ENCODE measurements around the gene CADM2. TPM values are rescaled to one million over a fixed set of nuclear protein-coding genes. Genes with fewer than 3 reads are reported as not detected.

The CADM2 gene
- total and polyA plus RNA-seq, 2 experiments from 2014 or later, result 0.09 TPM; not detected in 1

GRCh38 chr3:85303156-85303555, 344.4 kb downstream of the CADM2 start:
- no peaks in the 10 kb centered on the region for H3K9me3 ChIP-seq (ENCODE audit: low read depth)
- H2AFZ ChIP-seq, result no peak overlapping the region
- no peaks in the 10 kb centered on the region for H3K4me1 ChIP-seq (ENCODE audit: insufficient read depth)
- no peaks in the 10 kb centered on the region for H3F3A ChIP-seq (ENCODE audit: insufficient read depth)
- no peaks in the 10 kb centered on the region for H3K9me2 ChIP-seq (ENCODE audit: insufficient read depth)
- no peak overlapping the region for H3K9ac ChIP-seq
- in situ Hi-C loops (cut with MboI), result no loop called here
- no peaks in the 10 kb centered on the region for H4K20me1 ChIP-seq (ENCODE audit: insufficient read depth)
- no peaks in the 10 kb centered on the region for H3K79me2 ChIP-seq (ENCODE audit: insufficient read depth)
- no peaks in the 10 kb centered on the region for H3K27me3 ChIP-seq (replicated peaks; ENCODE audit: insufficient read depth)
- 18 to 20% methylated on average over 4 of the region's 4 CpGs for WGBS, 2 experiments (ENCODE audit: low coverage in 1 of 2, low lambda C conversion rate in 2 of 2, missing lambda C conversion rate in 2 of 2)
- no peaks in the 10 kb centered on the region for H3K36me3 ChIP-seq (ENCODE audit: low read depth)
- DNase-seq, result no peak
- no peak overlapping the region for H3K4me3 ChIP-seq
- no peak overlapping the region for H3K4me2 ChIP-seq (ENCODE audit: unreplicated experiment)
- H3K27ac ChIP-seq, result no peak overlapping the region
- TF ChIP-seq EZH2 (IDR thresholded peaks at IDR 0.05; ENCODE audit: insufficient read depth, poor library complexity, severe bottlenecking), result no peak

- Histone ChIP-seq H3K36me3 (ENCODE audit: low read depth) (no peaks in the 10 kb centered on the region), H3K9ac (no peak overlapping the region), H3K4me3 (no peak overlapping the region), H3K4me2 (ENCODE audit: unreplicated experiment) (no peak overlapping the region), H3K9me3 (ENCODE audit: low read depth) (no peaks in the 10 kb centered on the region), H3K4me1 (ENCODE audit: insufficient read depth) (no peaks in the 10 kb centered on the region), H3K79me2 (ENCODE audit: insufficient read depth) (no peaks in the 10 kb centered on the region), H3K27ac (no peak overlapping the region), H2AFZ (no peak overlapping the region), H3K27me3 (replicated peaks; ENCODE audit: insufficient read depth) (no peaks in the 10 kb centered on the region), H3F3A (ENCODE audit: insufficient read depth) (no peaks in the 10 kb centered on the region), H4K20me1 (ENCODE audit: insufficient read depth) (no peaks in the 10 kb centered on the region), H3K9me2 (ENCODE audit: insufficient read depth) (no peaks in the 10 kb centered on the region)
- TF ChIP-seq EZH2 (IDR thresholded peaks at IDR 0.05; ENCODE audit: insufficient read depth, poor library complexity, severe bottlenecking) (no peak), EZH2phosphoT487 (IDR thresholded peaks at IDR 0.05; ENCODE audit: insufficient read depth, low read depth) (no peak)
- 10 to 11% methylated on average over 3 of the region's 3 CpGs for WGBS, 2 experiments (ENCODE audit: low coverage in 1 of 2, low lambda C conversion rate in 2 of 2, missing lambda C conversion rate in 2 of 2)
- in situ Hi-C loops (cut with MboI), result no loop called here
- DNase-seq, result peak; percentile 8
Observed at GRCh38 chr3:85304360-85304964, 345.7 kb downstream of the CADM2 start.

- no peak overlapping the region for H3K9ac ChIP-seq
- no peaks in the 10 kb centered on the region for H3K27me3 ChIP-seq (replicated peaks; ENCODE audit: insufficient read depth)
- TF ChIP-seq EZH2 (IDR thresholded peaks at IDR 0.05; ENCODE audit: insufficient read depth, poor library complexity, severe bottlenecking), result no peak
- TF ChIP-seq EZH2phosphoT487 (IDR thresholded peaks at IDR 0.05; ENCODE audit: insufficient read depth, low read depth), result no peak
- no peaks in the 10 kb centered on the region for H3K9me2 ChIP-seq (ENCODE audit: insufficient read depth)
- no peaks in the 10 kb centered on the region for H4K20me1 ChIP-seq (ENCODE audit: insufficient read depth)
- H3K27ac ChIP-seq, result no peak overlapping the region
- H3K79me2 ChIP-seq (ENCODE audit: insufficient read depth), result no peaks in the 10 kb centered on the region
- no peaks in the 10 kb centered on the region for H3K36me3 ChIP-seq (ENCODE audit: low read depth)
- WGBS, 2 experiments (ENCODE audit: low coverage in 1 of 2, low lambda C conversion rate in 2 of 2, missing lambda C conversion rate in 2 of 2), result 41 to 54% methylated on average over 3 of the region's 3 CpGs
- no peaks in the 10 kb centered on the region for H3K9me3 ChIP-seq (ENCODE audit: low read depth)
- no peaks in the 10 kb centered on the region for H3K4me1 ChIP-seq (ENCODE audit: insufficient read depth)
- no peak overlapping the region for H2AFZ ChIP-seq
- no peak overlapping the region for H3K4me3 ChIP-seq
- DNase-seq, result no peak
- in situ Hi-C loops (cut with MboI), result no loop called here
- no peaks in the 10 kb centered on the region for H3F3A ChIP-seq (ENCODE audit: insufficient read depth)
- no peak overlapping the region for H3K4me2 ChIP-seq (ENCODE audit: unreplicated experiment)
Observed at GRCh38 chr3:85312331-85312730, 353.5 kb downstream of the CADM2 start.

DNA sequence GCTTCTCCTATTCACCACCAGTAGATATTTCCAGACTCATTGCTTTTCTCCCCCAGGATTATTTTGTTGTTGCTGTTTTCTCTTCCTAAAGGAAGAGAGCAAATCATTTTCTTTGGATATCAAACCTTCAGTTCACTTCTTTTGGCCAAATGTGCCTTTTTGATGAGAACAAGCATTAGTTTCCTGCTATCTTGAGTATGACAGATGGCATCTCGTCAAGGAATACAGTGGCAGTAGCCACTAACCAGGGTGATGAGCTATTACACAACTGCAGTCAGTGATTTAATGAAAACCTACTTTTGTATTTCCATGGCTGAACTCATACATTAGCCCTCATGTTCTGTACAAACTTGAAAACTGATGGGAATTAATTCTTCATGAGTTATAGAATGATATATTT, 354.6 kb downstream of the CADM2 start:
- Histone ChIP-seq H3K36me3 (ENCODE audit: low read depth) (no peaks in the 10 kb centered on the region), H3K4me2 (ENCODE audit: unreplicated experiment) (no peak overlapping the region), H3K9me2 (ENCODE audit: insufficient read depth) (no peaks in the 10 kb centered on the region), H3K27me3 (replicated peaks; ENCODE audit: insufficient read depth) (no peaks in the 10 kb centered on the region), H3K79me2 (ENCODE audit: insufficient read depth) (no peaks in the 10 kb centered on the region), H2AFZ (no peak overlapping the region), H3K4me3 (no peak overlapping the region), H3F3A (ENCODE audit: insufficient read depth) (no peaks in the 10 kb centered on the region), H4K20me1 (ENCODE audit: insufficient read depth) (no peaks in the 10 kb centered on the region), H3K9me3 (ENCODE audit: low read depth) (no peaks in the 10 kb centered on the region), H3K27ac (no peak overlapping the region), H3K9ac (no peak overlapping the region), H3K4me1 (ENCODE audit: insufficient read depth) (no peaks in the 10 kb centered on the region)
- no peak for DNase-seq
- TF ChIP-seq EZH2 (IDR thresholded peaks at IDR 0.05; ENCODE audit: insufficient read depth, poor library complexity, severe bottlenecking), result no peak
- TF ChIP-seq EZH2phosphoT487 (IDR thresholded peaks at IDR 0.05; ENCODE audit: insufficient read depth, low read depth), result no peak
- whole genome bisulfite sequencing, 2 experiments (ENCODE audit: low coverage in 1 of 2, low lambda C conversion rate in 2 of 2, missing lambda C conversion rate in 2 of 2), result 9 to 15% methylated on average over 1 of the region's 1 CpG
- in situ Hi-C loops (cut with MboI), result no loop called here

GRCh38 chr3:85316252-85316651, 357.5 kb downstream of the CADM2 start:
- H3K4me3 ChIP-seq, result no peak overlapping the region
- H3K4me1 ChIP-seq (ENCODE audit: insufficient read depth), result no peaks in the 10 kb centered on the region
- no peak for DNase-seq
- H4K20me1 ChIP-seq (ENCODE audit: insufficient read depth), result no peaks in the 10 kb centered on the region
- no peaks in the 10 kb centered on the region for H3K79me2 ChIP-seq (ENCODE audit: insufficient read depth)
- 19 to 31% methylated on average over 1 of the region's 1 CpG for WGBS, 2 experiments (ENCODE audit: low coverage in 1 of 2, low lambda C conversion rate in 2 of 2, missing lambda C conversion rate in 2 of 2)
- no peaks in the 10 kb centered on the region for H3K9me3 ChIP-seq (ENCODE audit: low read depth)
- no peak overlapping the region for H3K27ac ChIP-seq
- no peaks in the 10 kb centered on the region for H3K9me2 ChIP-seq (ENCODE audit: insufficient read depth)
- no peaks in the 10 kb centered on the region for H3K36me3 ChIP-seq (ENCODE audit: low read depth)
- H3K4me2 ChIP-seq (ENCODE audit: unreplicated experiment), result no peak overlapping the region
- H2AFZ ChIP-seq, result no peak overlapping the region
- TF ChIP-seq EZH2phosphoT487 (IDR thresholded peaks at IDR 0.05; ENCODE audit: insufficient read depth, low read depth) (no peak), EZH2 (IDR thresholded peaks at IDR 0.05; ENCODE audit: insufficient read depth, poor library complexity, severe bottlenecking) (no peak)
- in situ Hi-C loops (cut with MboI), result no loop called here
- no peaks in the 10 kb centered on the region for H3K27me3 ChIP-seq (replicated peaks; ENCODE audit: insufficient read depth)
- H3F3A ChIP-seq (ENCODE audit: insufficient read depth), result no peaks in the 10 kb centered on the region
- no peak overlapping the region for H3K9ac ChIP-seq
